Dermis blood vessel endothelial cell (primary cell): ENCODE data around the gene ODF4. TPM values are rescaled to one million over a fixed set of nuclear protein-coding genes. Genes with fewer than 3 reads are reported as not detected.
"Not testable (repeated sequence)": the region's sequence is repeated elsewhere in the genome, so short reads cannot be mapped to it uniquely, and the experiment has no call there.

Source experiments
- DNase-seq: peaks from one replicate; pipeline ENCODE4 v3.0.0; 2010
- total RNA-seq: library from RNA; depleted of rRNA; stranded (reverse); fragments of >200 nt; gene quantifications from 2 replicates; pipeline ENCODE4 v1.2.3, GENCODE V29; 2014

Gene ODF4
- total RNA-seq, 1 donor from 2014 or later, result not detected

- no peak for DNase-seq
Measured at GRCh38 chr17:8369944-8370343, 30.3 kb downstream of the ODF4 start.

GRCh38 chr17:8371786-8372185, 32.1 kb downstream of the ODF4 start:
- DNase-seq, result peak; percentile 64

- no peak for DNase-seq
Measured at GRCh38 chr17:8372422-8372821, 32.8 kb downstream of the ODF4 start.

GRCh38 chr17:8373856-8374255, 34.2 kb downstream of the ODF4 start:
- DNase-seq, result not testable (repeated sequence)

- peak; percentile 55 for DNase-seq
Measured at GRCh38 chr17:8375738-8376259, 36.2 kb downstream of the ODF4 start.

- peak; percentile 94 for DNase-seq
Measured at GRCh38 chr17:8376271-8377067, 36.8 kb downstream of the ODF4 start, which contains the start of gene KRABD2. TSS of gene KRABD2 (minus strand) at chr17:8376704.

- no peak for DNase-seq
Measured at GRCh38 chr17:8377422-8377821, 37.8 kb downstream of the ODF4 start.

- DNase-seq, result not testable (repeated sequence)
Measured at GRCh38 chr17:8378117-8378516, 38.5 kb downstream of the ODF4 start.

GRCh38 chr17:8380049-8380448, 40.4 kb downstream of the ODF4 start:
- DNase-seq, result no peak

- DNase-seq, result peak; percentile 43
Measured at GRCh38 chr17:8382052-8382879, 42.6 kb downstream of the ODF4 start.

- DNase-seq, result no peak
Measured at GRCh38 chr17:8382880-8383142, 43.2 kb downstream of the ODF4 start.

- peak; percentile 99 for DNase-seq
Measured at GRCh38 chr17:8383143-8383822, 43.6 kb downstream of the ODF4 start, which contains the start of gene RPL26. TSS of gene RPL26 (minus strand) at chr17:8383193. CDS start at chr17:8382310, 883 bp downstream.

- peak; percentile 68 for DNase-seq
Measured at GRCh38 chr17:8384801-8385378, 45.2 kb downstream of the ODF4 start.

GRCh38 chr17:8386841-8387240, 47.2 kb downstream of the ODF4 start:
- no peak for DNase-seq

- no peak for DNase-seq
Measured at GRCh38 chr17:8387914-8388651, 48.4 kb downstream of the ODF4 start.

- no peak for DNase-seq
Measured at GRCh38 chr17:8391711-8392110, 52.1 kb downstream of the ODF4 start.

GRCh38 chr17:8392274-8392673, 52.6 kb downstream of the ODF4 start:
- no peak for DNase-seq

- DNase-seq, result no peak
Measured at GRCh38 chr17:8392674-8393469, 53.2 kb downstream of the ODF4 start.

GRCh38 chr17:8393470-8394231, 54.0 kb downstream of the ODF4 start:
- DNase-seq, result peak; percentile 26

GRCh38 chr17:8394497-8394896, 54.9 kb downstream of the ODF4 start:
- DNase-seq, result not testable (repeated sequence)
